Hindlimb muscle (tissue), 1 donor: ENCODE measurements around the gene CTR9. TPM values are rescaled to one million over a fixed set of nuclear protein-coding genes. Genes with fewer than 3 reads are reported as not detected.
"Not testable (repeated sequence)": the region's sequence is repeated elsewhere in the genome, so short reads cannot be mapped to it uniquely, and the experiment has no call there.

Experiments
- DNase-seq: peaks from one replicate; pipeline ENCODE4 v3.0.0-alpha.2; 2013
- polyA plus RNA-seq: library from polyadenylated mRNA; unstranded; fragments of 120-200 nt; gene quantifications from one replicate; pipeline ENCODE4 v1.2.1, GENCODE V29; 2013; ENCODE audit not compliant: insufficient read length

The CTR9 gene
- polyA plus RNA-seq, 1 donor: 27.2 TPM

GRCh38 chr11:10784232-10785145 lies 33.4 kb downstream of the CTR9 start:
- DNase-seq: no peak

GRCh38 chr11:10785146-10785474 lies 34.1 kb downstream of the CTR9 start:
- DNase-seq: no peak

- DNase-seq: no peak
Observed at GRCh38 chr11:10786451-10786850, 35.4 kb downstream of the CTR9 start.

GRCh38 chr11:10792385-10793068 lies 41.5 kb downstream of the CTR9 start:
- DNase-seq: peak; percentile 68

GRCh38 chr11:10793470-10794255 lies 42.6 kb downstream of the CTR9 start:
- no peak for DNase-seq

- no peak for DNase-seq
Observed at GRCh38 chr11:10796191-10796590, 45.1 kb downstream of the CTR9 start.

GRCh38 chr11:10797001-10797400 lies 46.0 kb downstream of the CTR9 start:
- DNase-seq: no peak

GRCh38 chr11:10797531-10797930 lies 46.5 kb downstream of the CTR9 start:
- DNase-seq: no peak

GRCh38 chr11:10798330-10798928 lies 47.4 kb downstream of the CTR9 start:
- DNase-seq: no peak

- no peak for DNase-seq
Observed at GRCh38 chr11:10800292-10800691, 49.2 kb downstream of the CTR9 start.

GRCh38 chr11:10803676-10804075 lies 52.6 kb downstream of the CTR9 start:
- DNase-seq: no peak

GRCh38 chr11:10805741-10806140 lies 54.7 kb downstream of the CTR9 start:
- no peak for DNase-seq

- no peak for DNase-seq
Observed at GRCh38 chr11:10806206-10806605, 55.2 kb downstream of the CTR9 start.

GRCh38 chr11:10807493-10808234 lies 56.6 kb downstream of the CTR9 start:
- DNase-seq: peak; percentile 76

- no peak for DNase-seq
Observed at GRCh38 chr11:10808235-10808552, 57.1 kb downstream of the CTR9 start.

GRCh38 chr11:10808553-10809372 lies 57.7 kb downstream of the CTR9 start, which contains the start of gene EIF4G2:
Gene EIF4G2, minus strand, starts transcription at chr11:10808926.
- DNase-seq: peak; percentile 99

- DNase-seq: no peak
Observed at GRCh38 chr11:10809373-10810160, 58.5 kb downstream of the CTR9 start.

- DNase-seq: no peak
Observed at GRCh38 chr11:10813945-10814344, 62.9 kb downstream of the CTR9 start.

- no peak for DNase-seq
Observed at GRCh38 chr11:10818594-10818993, 67.5 kb downstream of the CTR9 start.

- not testable (repeated sequence) for DNase-seq
Observed at GRCh38 chr11:10822491-10822890, 71.4 kb downstream of the CTR9 start.
